ENCODE results near the gene TJP3.

DNA sequence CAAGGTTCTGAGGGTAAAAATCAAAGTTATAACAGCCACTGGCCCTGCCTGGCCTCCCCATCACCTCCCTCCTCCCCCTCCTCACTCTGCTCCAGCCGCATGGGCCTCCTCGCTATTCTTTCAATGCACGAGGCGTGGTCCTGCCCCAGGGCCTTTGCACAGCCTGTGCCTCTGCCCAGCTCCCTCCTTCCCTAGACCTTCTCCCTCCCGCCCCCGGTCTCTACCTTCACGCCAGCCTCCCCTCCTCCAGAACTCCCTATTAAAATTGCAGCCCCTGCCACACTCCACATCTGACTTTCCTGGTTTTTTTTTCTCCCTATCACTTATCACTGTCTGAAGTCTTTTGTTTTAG is 60.5 kb downstream of the TJP3 start:
- TF ChIP-seq, protein P1, sequence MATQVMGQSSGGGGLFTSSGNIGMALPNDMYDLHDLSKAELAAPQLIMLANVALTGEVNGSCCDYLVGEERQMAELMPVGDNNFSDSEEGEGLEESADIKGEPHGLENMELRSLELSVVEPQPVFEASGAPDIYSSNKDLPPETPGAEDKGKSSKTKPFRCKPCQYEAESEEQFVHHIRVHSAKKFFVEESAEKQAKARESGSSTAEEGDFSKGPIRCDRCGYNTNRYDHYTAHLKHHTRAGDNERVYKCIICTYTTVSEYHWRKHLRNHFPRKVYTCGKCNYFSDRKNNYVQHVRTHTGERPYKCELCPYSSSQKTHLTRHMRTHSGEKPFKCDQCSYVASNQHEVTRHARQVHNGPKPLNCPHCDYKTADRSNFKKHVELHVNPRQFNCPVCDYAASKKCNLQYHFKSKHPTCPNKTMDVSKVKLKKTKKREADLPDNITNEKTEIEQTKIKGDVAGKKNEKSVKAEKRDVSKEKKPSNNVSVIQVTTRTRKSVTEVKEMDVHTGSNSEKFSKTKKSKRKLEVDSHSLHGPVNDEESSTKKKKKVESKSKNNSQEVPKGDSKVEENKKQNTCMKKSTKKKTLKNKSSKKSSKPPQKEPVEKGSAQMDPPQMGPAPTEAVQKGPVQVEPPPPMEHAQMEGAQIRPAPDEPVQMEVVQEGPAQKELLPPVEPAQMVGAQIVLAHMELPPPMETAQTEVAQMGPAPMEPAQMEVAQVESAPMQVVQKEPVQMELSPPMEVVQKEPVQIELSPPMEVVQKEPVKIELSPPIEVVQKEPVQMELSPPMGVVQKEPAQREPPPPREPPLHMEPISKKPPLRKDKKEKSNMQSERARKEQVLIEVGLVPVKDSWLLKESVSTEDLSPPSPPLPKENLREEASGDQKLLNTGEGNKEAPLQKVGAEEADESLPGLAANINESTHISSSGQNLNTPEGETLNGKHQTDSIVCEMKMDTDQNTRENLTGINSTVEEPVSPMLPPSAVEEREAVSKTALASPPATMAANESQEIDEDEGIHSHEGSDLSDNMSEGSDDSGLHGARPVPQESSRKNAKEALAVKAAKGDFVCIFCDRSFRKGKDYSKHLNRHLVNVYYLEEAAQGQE (IDR thresholded peaks at IDR 0.05; ENCODE audit: borderline replicate concordance) = no peak
- no peak for TF ChIP-seq SMC3 (conservative IDR thresholded peaks at IDR 0.05; ENCODE audit: poor library complexity)

Data from neural cell (in vitro differentiated cells).